ENCODE results near the gene UGGT2. TPM values are rescaled to one million over a fixed set of nuclear protein-coding genes. Genes with fewer than 3 reads are reported as not detected.

UGGT2 gene
- total and polyA plus RNA-seq, 9 of the 15 experiments (the other 6 are each of a cell fraction or from before 2014, with no cell fraction given): 3.5 to 24.5 (median 18.3) TPM

DNA sequence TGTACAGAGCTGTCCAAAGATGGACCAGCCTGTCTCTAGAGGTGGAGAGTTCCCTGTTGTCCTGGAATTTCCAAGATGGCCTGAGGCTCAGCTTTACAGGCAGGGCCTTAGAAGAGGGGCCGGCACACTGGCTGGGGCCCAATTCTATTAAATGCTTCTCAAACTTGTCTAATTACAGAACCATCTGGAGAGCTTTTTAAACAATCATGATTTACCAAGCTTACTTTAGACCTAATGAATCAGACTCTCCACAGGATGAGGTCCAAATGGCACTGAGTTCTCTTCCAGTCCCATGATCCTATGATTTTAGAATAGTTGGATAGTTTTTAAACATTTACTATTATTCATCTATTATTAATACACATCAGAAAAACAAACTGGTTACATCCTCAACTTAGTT, 252.8 kb downstream of the UGGT2 start (continued):
- TF ChIP-seq POLR3G (IDR thresholded peaks at IDR 0.05; ENCODE audit: extremely low read depth, insufficient read length, insufficient replicate concordance): no peak
- no peak for TF ChIP-seq ZC3H4 (CRISPR knock-in tag; IDR thresholded peaks at IDR 0.05; ENCODE audit: borderline replicate concordance)
- TF ChIP-seq SETDB1 (IDR thresholded peaks at IDR 0.05; ENCODE audit: low read length): no peak

- intact Hi-C loops (cut with micrococcal nuclease): no loop called here
- no TSS peak for BruUV-seq (replicated peaks)
- TF ChIP-seq PRPF4 (IDR thresholded peaks at IDR 0.05; ENCODE audit: insufficient read depth, low read depth, low read length, poor library complexity, severe bottlenecking) (no peak), ZKSCAN3 (CRISPR knock-in tag; IDR thresholded peaks at IDR 0.05) (no peak), EWSR1 (IDR thresholded peaks at IDR 0.05; ENCODE audit: borderline replicate concordance, low read depth, partially characterized antibody) (no peak), IRF9 (tag; IDR thresholded peaks at IDR 0.05) (no peak), NFRKB (IDR thresholded peaks at IDR 0.05; ENCODE audit: low read depth) (no peak), CBFA2T3 (IDR thresholded peaks at IDR 0.05) (no peak), GTF3C2 (IDR thresholded peaks at IDR 0.05; ENCODE audit: borderline replicate concordance, extremely low read depth, insufficient read length) (no peak), KDM5B (IDR thresholded peaks at IDR 0.05; ENCODE audit: insufficient replicate concordance, low read depth, low read length) (no peak), BACH1 (tag; IDR thresholded peaks at IDR 0.05) (no peak), ZNF311 (CRISPR knock-in tag; IDR thresholded peaks at IDR 0.05) (no peak)
Observed at GRCh38 chr13:95797016-95797415, 256.2 kb downstream of the UGGT2 start.

More at GRCh38 chr13:95797016-95797415, 256.2 kb downstream of the UGGT2 start:
- ChIA-PET CTCF (ENCODE audit: low intra/inter-chr PET ratio) (no interaction called here), POLR2A (no interaction called here)
- H3K79me2 ChIP-seq (ENCODE audit: control insufficient read depth, insufficient read depth, low read length): no peaks in the 10 kb centered on the region
- WGBS (ENCODE audit: insufficient coverage, low coverage, missing lambda C conversion rate): 57% methylated on average over 1 of the region's 2 CpGs
- H3K36me3 ChIP-seq (ENCODE audit: control insufficient read depth, insufficient read depth, low read length): peaks cover 22% of the 10 kb centered on the region; the same call in 2 of the 3 replicates
- H3K4me3 ChIP-seq: no peak overlapping the region
- H4K20me1 ChIP-seq (replicated peaks; ENCODE audit: control insufficient read depth, insufficient read depth, low read length): no peaks in the 10 kb centered on the region
- no peaks in the 10 kb centered on the region for H3K9me3 ChIP-seq (replicated peaks; ENCODE audit: control insufficient read depth, insufficient read depth, low read depth, low read length)
- H3K4me2 ChIP-seq (ENCODE audit: insufficient read depth, low read length): no peak overlapping the region
- FAIRE-seq (no peak), ATAC-seq (no peak), DNase-seq (ENCODE audit: extremely low read depth in 1 of 4, low spot score in 3 of 4) (no peak)
- H3K4me1 ChIP-seq (replicated peaks in 1 of 2; ENCODE audit: control insufficient read depth in 2 of 2, insufficient read depth in 2 of 2, low read length in 2 of 2): no peaks in the 10 kb centered on the region
- no peak overlapping the region for H2AFZ ChIP-seq (ENCODE audit: low read depth, low read length)
- H3K27me3 ChIP-seq (ENCODE audit: control insufficient read depth in 2 of 2, insufficient read depth in 2 of 2, low read length in 2 of 2): no peaks in the 10 kb centered on the region
- in situ Hi-C loops (cut with MboI): no loop called here
- H3K27ac ChIP-seq (ENCODE audit: extremely low read depth, low read depth, low read length): no peak overlapping the region
- H3K9ac ChIP-seq (ENCODE audit: insufficient read depth in 1 of 2, low read depth in 2 of 2, low read length in 2 of 2): no peak overlapping the region
- H3K9me1 ChIP-seq (ENCODE audit: control insufficient read depth, insufficient read depth, low read length): no peaks in the 10 kb centered on the region
